ENCODE results near the gene EEF1AKMT3. TPM values are rescaled to one million over a fixed set of nuclear protein-coding genes. Genes with fewer than 3 reads are reported as not detected.

Gene EEF1AKMT3
- polyA plus RNA-seq, 1 experiment: 9.1 TPM

DNA sequence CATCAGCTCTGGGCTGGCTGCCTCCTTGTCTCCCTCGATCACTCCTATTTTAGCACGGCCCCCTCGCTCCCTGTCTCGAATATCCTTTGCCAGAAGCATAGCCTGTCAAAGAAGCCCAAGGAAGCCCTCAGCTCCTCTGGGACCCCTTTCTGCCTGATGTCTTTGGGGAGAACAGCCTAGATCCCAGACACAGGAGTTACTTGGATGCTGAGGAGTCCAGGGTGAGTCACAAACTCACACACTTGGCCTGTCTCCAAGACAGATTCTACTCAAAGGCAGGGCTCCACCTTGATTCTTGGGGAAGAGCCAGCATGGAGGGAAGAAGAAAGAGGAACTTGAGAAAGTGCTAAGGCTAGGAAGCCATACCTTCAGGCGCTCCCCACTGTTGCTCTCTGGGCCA, 38.0 kb downstream of the EEF1AKMT3 start:
- CTCF ChIA-PET: interaction anchor here (0.6 to 1.3 kb wide), 4 partner anchors 8 to 91 kb away, joined by 3 read pairs; partner anchors contain the start of gene AVIL
- no peaks in the 10 kb centered on the region for H3K27me3 ChIP-seq (ENCODE audit: control insufficient read depth, insufficient read depth, low read length)

DNA sequence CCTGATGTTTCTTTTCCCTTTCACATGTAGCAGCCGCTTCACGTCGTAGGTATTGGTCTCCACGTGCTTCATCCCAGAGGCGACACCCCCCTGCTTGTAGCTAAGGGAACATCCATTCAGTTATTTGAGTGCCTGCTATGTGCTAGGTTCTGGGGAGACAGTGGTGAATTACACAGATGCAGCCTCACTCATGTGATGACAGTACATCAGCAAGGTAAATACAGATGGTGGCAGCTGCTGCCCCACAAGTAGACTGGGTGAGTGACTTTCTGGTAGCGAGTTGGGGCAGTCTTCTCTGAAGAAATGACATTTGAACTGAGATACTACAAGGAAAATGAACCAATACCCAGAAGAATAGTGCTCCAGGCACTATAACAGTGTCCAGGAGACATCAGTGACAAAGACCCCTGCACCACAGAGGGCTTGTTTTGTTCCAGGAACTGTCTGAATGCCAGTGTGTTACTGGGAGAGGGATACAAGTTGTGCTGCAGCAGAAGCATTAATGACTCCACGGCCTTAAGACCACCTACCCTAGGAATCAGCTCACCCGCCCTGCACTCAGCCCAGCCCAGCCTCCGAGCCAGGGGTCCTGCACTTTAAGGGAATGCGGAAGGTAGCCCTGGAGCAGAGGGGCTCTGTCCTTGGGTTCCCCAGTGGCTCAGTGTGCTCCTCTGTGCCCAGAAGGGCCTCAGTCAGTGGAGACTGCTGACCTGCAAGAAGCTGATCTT, 38.8 kb downstream of the EEF1AKMT3 start:
- TF ChIP-seq, protein P1, sequence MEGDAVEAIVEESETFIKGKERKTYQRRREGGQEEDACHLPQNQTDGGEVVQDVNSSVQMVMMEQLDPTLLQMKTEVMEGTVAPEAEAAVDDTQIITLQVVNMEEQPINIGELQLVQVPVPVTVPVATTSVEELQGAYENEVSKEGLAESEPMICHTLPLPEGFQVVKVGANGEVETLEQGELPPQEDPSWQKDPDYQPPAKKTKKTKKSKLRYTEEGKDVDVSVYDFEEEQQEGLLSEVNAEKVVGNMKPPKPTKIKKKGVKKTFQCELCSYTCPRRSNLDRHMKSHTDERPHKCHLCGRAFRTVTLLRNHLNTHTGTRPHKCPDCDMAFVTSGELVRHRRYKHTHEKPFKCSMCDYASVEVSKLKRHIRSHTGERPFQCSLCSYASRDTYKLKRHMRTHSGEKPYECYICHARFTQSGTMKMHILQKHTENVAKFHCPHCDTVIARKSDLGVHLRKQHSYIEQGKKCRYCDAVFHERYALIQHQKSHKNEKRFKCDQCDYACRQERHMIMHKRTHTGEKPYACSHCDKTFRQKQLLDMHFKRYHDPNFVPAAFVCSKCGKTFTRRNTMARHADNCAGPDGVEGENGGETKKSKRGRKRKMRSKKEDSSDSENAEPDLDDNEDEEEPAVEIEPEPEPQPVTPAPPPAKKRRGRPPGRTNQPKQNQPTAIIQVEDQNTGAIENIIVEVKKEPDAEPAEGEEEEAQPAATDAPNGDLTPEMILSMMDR (IDR thresholded peaks at IDR 0.05; ENCODE audit: insufficient read depth, low read depth, low read length): no peak
- Histone ChIP-seq H3K4me3 (ENCODE audit: low read depth, low read length) (no peak overlapping the region), H3K36me3 (ENCODE audit: control insufficient read depth, insufficient read depth, low read length) (peaks cover 25% of the 10 kb centered on the region), H3K27me3 (ENCODE audit: control insufficient read depth, insufficient read depth, low read length) (no peaks in the 10 kb centered on the region)
- ChIA-PET POLR2A (no interaction called here), CTCF (interaction anchor here (1.2 to 8.5 kb wide), 3 partner anchors 9 to 85 kb away, joined by 4 to 56 read pairs (median 4); no protein-coding TSS in a partner anchor)
- DNase-seq (ENCODE audit: low read depth): no peak

More for the DNA sequence above, 38.0 kb downstream of the EEF1AKMT3 start:
- H3K36me3 ChIP-seq (ENCODE audit: control insufficient read depth, insufficient read depth, low read length): peaks cover 26% of the 10 kb centered on the region
- POLR2A ChIA-PET: no interaction called here
- H3K4me3 ChIP-seq (ENCODE audit: low read depth, low read length): no peak overlapping the region
- DNase-seq (ENCODE audit: low read depth): no peak
- TF ChIP-seq, protein P1 (IDR thresholded peaks at IDR 0.05; ENCODE audit: insufficient read depth, low read depth, low read length): no peak

DNA sequence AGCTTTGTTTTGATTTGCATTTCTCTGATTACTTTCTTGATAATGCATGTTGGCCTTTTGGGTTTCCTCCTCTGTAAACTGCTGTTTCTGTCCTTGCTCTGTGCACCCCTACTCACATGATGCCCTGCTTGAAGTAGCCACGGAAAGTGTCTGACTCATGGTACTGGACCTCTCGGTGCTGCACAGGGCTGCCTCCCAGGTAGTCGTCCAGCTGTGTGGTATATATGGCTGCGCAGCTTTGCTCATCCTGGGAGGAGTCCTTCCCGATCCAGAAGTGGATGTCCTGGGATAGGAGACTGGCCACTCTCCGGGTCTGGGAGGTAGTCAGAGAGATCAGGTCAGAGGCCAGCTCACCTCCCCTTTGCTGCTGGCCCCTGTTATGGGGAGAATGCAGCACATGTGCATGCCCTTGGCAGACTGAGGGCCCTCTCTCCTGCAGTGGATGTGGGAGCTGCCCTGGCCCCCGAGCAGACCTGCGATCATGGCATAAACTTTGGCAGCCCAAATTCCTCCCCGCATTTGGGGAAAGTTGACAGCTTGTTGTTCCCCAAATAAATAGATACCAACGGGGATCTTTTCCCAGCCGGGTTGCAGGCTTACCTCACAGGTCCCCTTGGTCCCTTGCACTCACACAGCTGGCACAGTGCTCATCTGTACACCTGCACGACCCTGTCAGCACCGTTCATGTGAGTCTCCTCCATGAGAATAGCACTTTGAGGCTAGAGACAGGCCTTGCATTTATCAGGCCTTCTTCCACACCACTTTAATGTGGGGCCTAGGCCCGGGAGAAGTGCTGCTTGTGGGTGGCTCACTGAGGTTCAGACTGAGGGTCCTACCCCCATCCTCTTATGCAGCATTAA, 40.9 kb downstream of the EEF1AKMT3 start:
- CTCF ChIA-PET: interaction anchor here (1.4 to 8.5 kb wide), 3 partner anchors 11 to 83 kb away, joined by 4 to 56 read pairs (median 8); no protein-coding TSS in a partner anchor
- POLR2A ChIA-PET: no interaction called here
- H3K36me3 ChIP-seq (ENCODE audit: control insufficient read depth, insufficient read depth, low read length): peaks cover 17% of the 10 kb centered on the region
- no peak for DNase-seq (ENCODE audit: low read depth)
- H3K4me3 ChIP-seq (ENCODE audit: low read depth, low read length): no peak overlapping the region
- TF ChIP-seq, protein P1 (IDR thresholded peaks at IDR 0.05; ENCODE audit: insufficient read depth, low read depth, low read length): no peak
- H3K27me3 ChIP-seq (ENCODE audit: control insufficient read depth, insufficient read depth, low read length): no peaks in the 10 kb centered on the region

DNA sequence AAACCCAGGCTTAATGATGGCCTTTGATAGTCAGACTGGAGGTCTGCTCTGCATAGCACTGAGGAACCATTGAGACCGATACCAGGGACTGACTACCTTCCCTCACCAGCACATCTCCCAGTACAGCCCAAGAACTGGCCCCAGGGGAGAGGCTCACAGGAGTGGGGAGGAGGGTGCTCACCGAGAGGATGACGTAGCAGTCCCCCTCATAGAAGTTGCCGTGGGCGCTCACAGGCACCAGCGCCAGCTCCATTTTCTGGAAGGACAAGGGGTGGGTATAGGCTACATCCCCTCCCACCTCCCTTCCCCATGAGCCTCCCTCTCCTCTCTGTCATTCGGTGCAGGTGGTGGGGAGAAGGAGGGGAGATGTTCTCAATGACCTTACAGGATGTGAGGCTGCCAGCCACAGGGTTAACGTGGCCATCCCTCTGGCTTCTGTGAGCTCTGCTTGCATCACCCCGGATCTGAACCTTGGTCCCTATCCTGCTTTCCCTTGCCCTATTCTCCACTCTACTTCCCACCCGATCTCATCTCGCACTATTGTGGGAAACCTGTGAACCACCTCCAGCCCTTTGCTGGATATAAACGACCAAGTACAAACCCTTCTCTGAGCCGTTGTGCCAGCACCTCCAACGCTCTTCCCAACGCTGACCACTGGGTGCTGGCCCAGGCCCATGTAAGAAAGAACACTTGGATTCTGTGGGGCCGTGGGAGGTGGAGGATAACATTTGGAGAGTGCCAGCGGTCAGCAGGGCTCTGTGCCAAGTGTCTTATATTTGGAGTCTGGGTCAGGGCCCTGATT, 41.8 kb downstream of the EEF1AKMT3 start:
- peaks cover 23% of the 10 kb centered on the region for H3K36me3 ChIP-seq (ENCODE audit: control insufficient read depth, insufficient read depth, low read length)
- H3K4me3 ChIP-seq (ENCODE audit: low read depth, low read length): no peak overlapping the region
- no peaks in the 10 kb centered on the region for H3K27me3 ChIP-seq (ENCODE audit: control insufficient read depth, insufficient read depth, low read length)
- ChIA-PET POLR2A (no interaction called here), CTCF (interaction anchor here (2.7 to 8.5 kb wide), 2 partner anchors 12 to 82 kb away, joined by 8 to 56 read pairs; no protein-coding TSS in a partner anchor)
- TF ChIP-seq, protein P1 (IDR thresholded peaks at IDR 0.05; ENCODE audit: insufficient read depth, low read depth, low read length): no peak
- DNase-seq (ENCODE audit: low read depth): no peak
